ENCODE data around the gene IQUB. TPM values are rescaled to one million over a fixed set of nuclear protein-coding genes. Genes with fewer than 3 reads are reported as not detected.

The IQUB gene
- total RNA-seq = 0.21 and 0.63 TPM in 2 replicates

- no peak for TF ChIP-seq CTCF (IDR thresholded peaks at IDR 0.05; ENCODE audit: insufficient read depth, low read length, poor library complexity, severe bottlenecking)
- H3K27me3 ChIP-seq (ENCODE audit: control insufficient read depth, insufficient read depth, low read length) = no peaks in the 10 kb centered on the region
- peak within 1 kb of the TSS; percentile 69 for H3K4me3 ChIP-seq (ENCODE audit: low read depth, low read length)
- peak; percentile 76 for DNase-seq (ENCODE audit: low read depth)
- no peaks in the 10 kb centered on the region for H3K36me3 ChIP-seq (ENCODE audit: control insufficient read depth, insufficient read depth, low read length)
Measured at GRCh38 chr7:123534383-123535260, at the start of gene IQUB. IQUB (minus strand) TSS chr7:123534595; CDS start chr7:123512340, 22,255 bp downstream.

GRCh38 chr7:123583821-123584220 lies 49.4 kb upstream of the IQUB start:
- TF ChIP-seq CTCF (IDR thresholded peaks at IDR 0.05; ENCODE audit: insufficient read depth, low read length, poor library complexity, severe bottlenecking) = no peak
- Histone ChIP-seq H3K27me3 (ENCODE audit: control insufficient read depth, insufficient read depth, low read length) (no peaks in the 10 kb centered on the region), H3K36me3 (ENCODE audit: control insufficient read depth, insufficient read depth, low read length) (no peaks in the 10 kb centered on the region), H3K4me3 (ENCODE audit: low read depth, low read length) (no peak overlapping the region)
- no peak for DNase-seq (ENCODE audit: low read depth)

GRCh38 chr7:123581162-123581459 lies 46.7 kb upstream of the IQUB start:
- Histone ChIP-seq H3K36me3 (ENCODE audit: control insufficient read depth, insufficient read depth, low read length) (no peaks in the 10 kb centered on the region), H3K27me3 (ENCODE audit: control insufficient read depth, insufficient read depth, low read length) (no peaks in the 10 kb centered on the region), H3K4me3 (ENCODE audit: low read depth, low read length) (no peak overlapping the region)
- no peak for DNase-seq (ENCODE audit: low read depth)
- no peak for TF ChIP-seq CTCF (IDR thresholded peaks at IDR 0.05; ENCODE audit: insufficient read depth, low read length, poor library complexity, severe bottlenecking)

DNA sequence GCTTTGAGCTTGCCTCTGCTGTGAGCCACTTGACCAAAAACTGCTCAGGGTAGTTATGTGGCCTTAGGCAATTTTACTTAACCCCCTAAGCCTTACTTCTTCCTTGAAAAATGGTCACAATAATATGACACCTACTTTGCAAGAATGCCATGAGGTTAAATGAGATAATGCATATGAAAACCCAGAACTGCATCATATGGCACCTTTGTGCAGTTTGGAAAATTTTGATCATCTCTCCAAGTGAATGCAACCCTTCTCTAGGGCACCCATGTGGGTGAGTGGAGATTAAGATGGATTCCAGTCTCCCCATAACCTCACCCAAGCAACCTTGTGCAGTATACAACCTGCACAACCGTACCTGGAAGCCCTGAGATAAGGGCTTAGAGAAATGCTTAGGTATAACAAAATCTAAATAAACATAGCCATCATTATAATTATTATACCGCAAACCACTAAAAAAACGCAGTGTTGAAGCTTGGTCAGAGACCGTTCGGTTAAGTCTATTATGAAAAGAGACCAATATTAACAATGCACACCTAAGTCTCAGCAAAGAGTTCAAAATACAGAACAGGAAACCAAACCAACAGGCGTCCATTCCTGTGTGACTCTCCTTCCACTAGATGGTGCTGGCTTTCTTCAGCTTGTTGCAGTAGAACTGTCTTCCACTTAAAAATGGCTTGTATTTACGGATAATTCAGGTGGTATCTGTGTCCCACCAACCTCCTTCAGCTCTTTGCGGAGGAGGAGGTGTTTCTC lies 46.2 kb upstream of the IQUB start:
- TF ChIP-seq CTCF (IDR thresholded peaks at IDR 0.05; ENCODE audit: insufficient read depth, low read length, poor library complexity, severe bottlenecking) = peak; percentile 80
- no peak overlapping the region for H3K4me3 ChIP-seq (ENCODE audit: low read depth, low read length)

DNA sequence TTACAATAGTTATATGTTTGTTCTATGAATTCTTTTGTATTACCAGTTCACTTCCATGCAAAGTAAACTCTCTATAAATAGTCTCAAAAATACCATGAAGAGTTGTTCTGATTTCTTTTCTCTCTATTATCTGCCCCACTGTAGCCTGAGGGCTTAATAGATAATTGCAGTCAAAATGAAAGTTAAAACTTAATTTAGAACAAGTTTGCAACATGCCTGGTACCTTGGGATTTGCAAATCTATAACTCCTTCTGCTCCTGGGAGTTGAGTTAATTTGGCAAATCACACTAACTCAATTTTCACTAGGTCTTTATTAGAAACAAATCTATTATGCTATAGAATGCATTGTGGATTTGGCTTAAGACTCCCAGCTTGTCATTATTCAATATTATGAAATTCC lies 45.0 kb upstream of the IQUB start:
- H3K27me3 ChIP-seq (ENCODE audit: control insufficient read depth, insufficient read depth, low read length) = no peaks in the 10 kb centered on the region
- H3K36me3 ChIP-seq (ENCODE audit: control insufficient read depth, insufficient read depth, low read length) = no peaks in the 10 kb centered on the region
- DNase-seq (ENCODE audit: low read depth) = no peak
- no peak overlapping the region for H3K4me3 ChIP-seq (ENCODE audit: low read depth, low read length)
- no peak for TF ChIP-seq CTCF (IDR thresholded peaks at IDR 0.05; ENCODE audit: insufficient read depth, low read length, poor library complexity, severe bottlenecking)

More for the DNA sequence above, 46.2 kb upstream of the IQUB start:
- Histone ChIP-seq H3K36me3 (ENCODE audit: control insufficient read depth, insufficient read depth, low read length) (no peaks in the 10 kb centered on the region), H3K27me3 (ENCODE audit: control insufficient read depth, insufficient read depth, low read length) (no peaks in the 10 kb centered on the region)
- DNase-seq (ENCODE audit: low read depth) = no peak
